ENCODE results near the gene GPR152. TPM values are rescaled to one million over a fixed set of nuclear protein-coding genes. Genes with fewer than 3 reads are reported as not detected.

Gene GPR152
- total RNA-seq, 1 experiment from 2014 or later = not detected

- H3K9me3 Mint-ChIP-seq (ENCODE audit: low read depth, unreplicated experiment) = no peaks in the 10 kb centered on the region
- intact Hi-C loops (cut with micrococcal nuclease; ENCODE audit: unreplicated experiment) = no loop called here
These were observed 39.2 kb downstream of the GPR152 start for GRCh38 chr11:67413266-67413849.

GRCh38 chr11:67412495-67413179 is 39.9 kb downstream of the GPR152 start:
- CTCF ChIA-PET = interaction anchor here (1.1 kb wide), 1 partner anchor 11 kb away, joined by 4 read pairs; the partner anchor contains the start of gene PPP1CA
- Mint-ChIP-seq H3K27me3 (ENCODE audit: unreplicated experiment) (peaks cover 62% of the 10 kb centered on the region), H3K4me3 (ENCODE audit: low read depth, unreplicated experiment) (no peak overlapping the region), H3K27ac (ENCODE audit: unreplicated experiment) (no peak overlapping the region), H3K9me3 (ENCODE audit: low read depth, unreplicated experiment) (no peaks in the 10 kb centered on the region), H3K4me1 (ENCODE audit: low read depth, unreplicated experiment) (peaks cover 8% of the 10 kb centered on the region), H3K36me3 (ENCODE audit: insufficient read depth, unreplicated experiment) (peaks cover 5% of the 10 kb centered on the region)
- TF ChIP-seq CTCF (IDR thresholded peaks at IDR 0.05; ENCODE audit: unreplicated experiment) = no peak
- intact Hi-C loops (cut with micrococcal nuclease; ENCODE audit: unreplicated experiment) = no loop called here
- no TSS peak for BruUV-seq (replicated peaks)
- no peak for DNase-seq

More at GRCh38 chr11:67413266-67413849, 39.2 kb downstream of the GPR152 start:
- BruUV-seq (replicated peaks) = no TSS peak
- peaks cover 8% of the 10 kb centered on the region for H3K4me1 Mint-ChIP-seq (ENCODE audit: low read depth, unreplicated experiment)
- H3K27ac Mint-ChIP-seq (ENCODE audit: unreplicated experiment) = no peak overlapping the region
- DNase-seq = no peak
- CTCF ChIA-PET = interaction anchor here (0.6 to 1.1 kb wide), 2 partner anchors 12 to 57 kb away, joined by 3 to 4 read pairs; partner anchors contain the start of gene PPP1CA
- H3K4me3 Mint-ChIP-seq (ENCODE audit: low read depth, unreplicated experiment) = no peak overlapping the region
- H3K36me3 Mint-ChIP-seq (ENCODE audit: insufficient read depth, unreplicated experiment) = peaks cover 5% of the 10 kb centered on the region
- H3K27me3 Mint-ChIP-seq (ENCODE audit: unreplicated experiment) = peaks cover 62% of the 10 kb centered on the region
- no peak for TF ChIP-seq CTCF (IDR thresholded peaks at IDR 0.05; ENCODE audit: unreplicated experiment)

- BruUV-seq (replicated peaks) = no TSS peak
- intact Hi-C loops (cut with micrococcal nuclease; ENCODE audit: unreplicated experiment) = no loop called here
- CTCF ChIA-PET = no interaction called here
These were observed 40.8 kb downstream of the GPR152 start for GRCh38 chr11:67411785-67412152.

More at GRCh38 chr11:67411785-67412152, 40.8 kb downstream of the GPR152 start:
- no peaks in the 10 kb centered on the region for H3K9me3 Mint-ChIP-seq (ENCODE audit: low read depth, unreplicated experiment)
- peaks cover 9% of the 10 kb centered on the region for H3K36me3 Mint-ChIP-seq (ENCODE audit: insufficient read depth, unreplicated experiment)
- H3K4me1 Mint-ChIP-seq (ENCODE audit: low read depth, unreplicated experiment) = peaks cover 6% of the 10 kb centered on the region
- H3K27me3 Mint-ChIP-seq (ENCODE audit: unreplicated experiment) = peaks cover 61% of the 10 kb centered on the region
- H3K27ac Mint-ChIP-seq (ENCODE audit: unreplicated experiment) = no peak overlapping the region
- TF ChIP-seq CTCF (IDR thresholded peaks at IDR 0.05; ENCODE audit: unreplicated experiment) = no peak
- H3K4me3 Mint-ChIP-seq (ENCODE audit: low read depth, unreplicated experiment) = no peak overlapping the region
- DNase-seq = no peak
